GM10248 (cell line): ENCODE measurements around the gene PTPN11.
"Not testable (repeated sequence)": the region's sequence is repeated elsewhere in the genome, so short reads cannot be mapped to it uniquely, and the experiment has no call there.

Source experiments
- CTCF ChIA-PET: fragments of 300-600 bp; sonication (Branson Sonifier 250); formaldehyde crosslinking; extraction: SDS; loops from one replicate; lab custom pipeline; 2021; ENCODE audit warnings: antibody characterized with exemption; lab: Yijun Ruan, JAX
- POLR2A ChIA-PET: fragments of 350-650 bp; sonication (Branson Sonifier 250); formaldehyde crosslinking; extraction: SDS; loops from one replicate; lab custom pipeline; 2020; ENCODE audit warnings: antibody characterized with exemption; lab: Yijun Ruan, JAX
- DNase-seq: peaks from one replicate; pipeline ENCODE4 v3.0.0; 2012; ENCODE audit errors: extremely low spot score
- TF ChIP-seq, protein P1 (sequence below): IDR thresholded peaks from 2 replicates; pipeline ENCODE4 v1.5.1; 2012; ENCODE audit warnings: mild to moderate bottlenecking, low read depth; ENCODE audit errors: extremely low read depth, missing control alignments, control extremely low read depth

The PTPN11 gene

DNA sequence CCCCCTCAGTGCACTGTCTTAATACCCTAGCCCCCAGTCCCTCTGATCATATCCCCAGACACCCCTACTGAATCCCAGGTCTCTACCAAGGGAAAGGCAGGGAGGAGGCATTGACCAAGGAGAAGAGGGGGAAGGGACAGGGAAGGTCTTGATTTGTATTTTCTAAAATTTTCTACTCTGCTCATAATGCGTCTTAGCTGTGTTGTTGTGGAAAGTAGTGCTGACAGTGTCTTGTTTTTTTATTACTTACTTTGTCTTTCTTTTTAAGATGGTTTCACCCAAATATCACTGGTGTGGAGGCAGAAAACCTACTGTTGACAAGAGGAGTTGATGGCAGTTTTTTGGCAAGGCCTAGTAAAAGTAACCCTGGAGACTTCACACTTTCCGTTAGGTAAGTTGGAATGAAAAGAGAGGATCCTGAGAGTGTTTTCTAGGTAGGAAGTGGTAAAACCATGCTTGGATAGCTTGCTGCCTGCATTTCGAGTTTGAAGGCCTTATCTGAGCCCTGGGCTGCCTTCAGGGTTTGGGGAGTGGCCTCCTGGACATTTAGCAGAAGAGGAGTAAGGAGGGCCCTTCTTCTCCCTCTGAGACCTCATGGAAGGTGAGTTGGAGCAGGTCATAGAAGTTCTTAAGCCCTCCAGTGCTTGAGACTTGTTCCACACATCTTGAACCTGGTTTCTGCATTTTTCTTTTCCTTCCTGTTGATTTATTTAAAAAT, 27.4 kb downstream of the PTPN11 start:
- DNase-seq: no peak
- POLR2A ChIA-PET: no interaction called here

DNA sequence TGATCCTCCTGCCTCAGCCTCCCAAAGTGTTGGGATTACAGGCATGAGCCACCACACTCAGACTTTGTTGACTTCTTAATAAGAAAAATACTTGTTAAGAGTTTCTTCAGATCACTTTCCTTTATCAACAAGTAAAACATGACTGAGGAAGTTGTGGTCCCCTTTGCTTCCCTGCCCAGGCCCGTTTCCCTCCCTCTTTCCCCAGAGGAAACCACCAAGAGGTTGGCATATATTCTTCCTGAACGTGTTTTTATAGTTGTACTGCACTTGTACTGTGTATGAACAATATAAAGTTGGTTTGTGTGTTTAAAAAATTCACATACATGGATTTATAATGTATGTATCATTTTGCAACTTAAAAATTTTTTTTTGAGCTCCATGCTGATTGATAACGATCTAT, 28.4 kb downstream of the PTPN11 start:
- no peak for DNase-seq
- POLR2A ChIA-PET: interaction anchor here (0.7 kb wide), 1 partner anchor 434 kb away, joined by 7 read pairs; the partner anchor contains the start of gene TMEM116
- CTCF ChIA-PET: no interaction called here
- TF ChIP-seq, protein P1, sequence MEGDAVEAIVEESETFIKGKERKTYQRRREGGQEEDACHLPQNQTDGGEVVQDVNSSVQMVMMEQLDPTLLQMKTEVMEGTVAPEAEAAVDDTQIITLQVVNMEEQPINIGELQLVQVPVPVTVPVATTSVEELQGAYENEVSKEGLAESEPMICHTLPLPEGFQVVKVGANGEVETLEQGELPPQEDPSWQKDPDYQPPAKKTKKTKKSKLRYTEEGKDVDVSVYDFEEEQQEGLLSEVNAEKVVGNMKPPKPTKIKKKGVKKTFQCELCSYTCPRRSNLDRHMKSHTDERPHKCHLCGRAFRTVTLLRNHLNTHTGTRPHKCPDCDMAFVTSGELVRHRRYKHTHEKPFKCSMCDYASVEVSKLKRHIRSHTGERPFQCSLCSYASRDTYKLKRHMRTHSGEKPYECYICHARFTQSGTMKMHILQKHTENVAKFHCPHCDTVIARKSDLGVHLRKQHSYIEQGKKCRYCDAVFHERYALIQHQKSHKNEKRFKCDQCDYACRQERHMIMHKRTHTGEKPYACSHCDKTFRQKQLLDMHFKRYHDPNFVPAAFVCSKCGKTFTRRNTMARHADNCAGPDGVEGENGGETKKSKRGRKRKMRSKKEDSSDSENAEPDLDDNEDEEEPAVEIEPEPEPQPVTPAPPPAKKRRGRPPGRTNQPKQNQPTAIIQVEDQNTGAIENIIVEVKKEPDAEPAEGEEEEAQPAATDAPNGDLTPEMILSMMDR: no peak

More for the DNA sequence above, 27.4 kb downstream of the PTPN11 start:
- TF ChIP-seq, protein P1: no peak
- CTCF ChIA-PET: no interaction called here

DNA sequence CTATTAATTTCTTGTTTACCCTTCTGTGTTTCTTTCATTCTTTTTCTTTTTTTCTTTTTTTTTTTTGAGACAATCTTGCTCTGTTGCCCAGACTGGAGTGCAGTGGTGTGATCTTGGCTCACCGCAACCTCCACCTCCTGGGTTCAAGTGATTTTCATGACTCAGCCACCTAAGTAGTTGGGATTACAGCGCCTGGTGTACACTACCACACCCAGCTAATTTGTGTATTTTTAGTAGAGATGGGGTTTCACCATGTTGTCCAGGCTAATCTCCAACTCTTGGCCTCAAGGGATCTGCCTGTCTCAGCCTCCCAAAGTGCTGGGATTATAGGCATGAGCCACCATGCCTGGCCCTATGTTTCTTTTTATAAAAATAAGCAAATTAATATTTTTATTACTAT, 29.4 kb downstream of the PTPN11 start:
- CTCF ChIA-PET, DNase-seq, POLR2A ChIA-PET: not testable (repeated sequence)

DNA sequence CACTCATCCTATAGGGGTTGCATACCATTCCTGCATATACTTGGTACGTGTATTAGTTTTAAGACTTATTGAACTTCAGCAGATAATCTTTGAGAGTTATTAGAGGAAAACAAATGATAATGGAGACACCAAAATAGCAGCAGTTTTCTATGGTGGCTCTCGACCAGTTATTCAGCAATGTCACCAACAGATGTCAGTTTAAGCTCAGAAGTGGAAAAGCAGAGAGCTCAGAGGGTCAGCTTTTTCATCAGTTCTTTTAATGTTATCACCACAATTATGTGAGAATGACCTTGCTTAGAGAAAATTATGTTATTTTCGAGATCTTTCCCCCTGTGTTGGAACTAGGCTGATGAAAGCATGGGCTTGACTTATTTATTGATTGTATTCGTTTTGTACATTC, 32.0 kb downstream of the PTPN11 start:
- CTCF ChIA-PET: interaction anchor here (1.0 to 1.2 kb wide), 2 partner anchors 13 to 27 kb away, joined by 3 read pairs; no protein-coding TSS in a partner anchor
- POLR2A ChIA-PET: no interaction called here

DNA sequence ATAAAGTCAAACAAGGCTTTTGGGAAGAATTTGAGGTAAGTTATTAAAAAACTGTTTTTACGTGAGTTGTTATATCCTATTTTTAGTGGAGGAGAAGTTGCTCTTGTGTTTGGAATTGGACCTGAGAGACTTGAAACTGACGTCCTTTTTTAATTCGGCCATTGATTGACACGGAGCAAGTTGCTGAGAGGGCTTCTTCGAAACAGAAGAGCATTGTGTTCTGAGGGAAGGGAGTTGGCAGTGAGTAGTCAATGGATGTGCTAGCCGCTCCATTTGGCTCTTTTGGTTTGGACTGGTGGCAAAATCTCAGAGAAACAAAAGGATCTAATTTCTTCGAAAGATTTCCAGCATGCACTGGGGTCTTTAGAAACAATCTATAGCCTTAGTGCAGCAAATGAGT, 37.3 kb downstream of the PTPN11 start:
- TF ChIP-seq, protein P1: no peak
- no peak for DNase-seq
- POLR2A ChIA-PET: no interaction called here
- CTCF ChIA-PET: no interaction called here

More for the DNA sequence above, 32.0 kb downstream of the PTPN11 start:
- DNase-seq: no peak
- TF ChIP-seq, protein P1: no peak

DNA sequence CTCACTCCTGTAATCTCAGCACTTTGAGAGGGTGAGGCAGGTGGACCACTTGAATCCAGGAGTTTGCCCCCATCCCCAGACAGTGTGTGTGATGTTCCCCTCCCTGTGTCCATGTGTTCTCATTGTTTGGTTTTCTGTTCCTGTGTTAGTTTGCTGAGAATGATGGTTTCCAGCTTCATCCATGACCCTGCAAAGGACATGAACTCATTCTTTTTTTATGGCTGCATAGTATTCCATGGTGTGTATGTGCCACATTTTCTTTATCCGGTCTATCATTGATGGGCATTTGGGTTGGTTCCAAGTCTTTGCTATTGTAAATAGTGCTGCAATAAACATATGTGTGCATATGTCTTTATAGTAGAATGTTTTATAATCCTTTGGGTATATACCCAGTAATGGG, 38.4 kb downstream of the PTPN11 start:
- POLR2A ChIA-PET, CTCF ChIA-PET, DNase-seq: not testable (repeated sequence)

DNA sequence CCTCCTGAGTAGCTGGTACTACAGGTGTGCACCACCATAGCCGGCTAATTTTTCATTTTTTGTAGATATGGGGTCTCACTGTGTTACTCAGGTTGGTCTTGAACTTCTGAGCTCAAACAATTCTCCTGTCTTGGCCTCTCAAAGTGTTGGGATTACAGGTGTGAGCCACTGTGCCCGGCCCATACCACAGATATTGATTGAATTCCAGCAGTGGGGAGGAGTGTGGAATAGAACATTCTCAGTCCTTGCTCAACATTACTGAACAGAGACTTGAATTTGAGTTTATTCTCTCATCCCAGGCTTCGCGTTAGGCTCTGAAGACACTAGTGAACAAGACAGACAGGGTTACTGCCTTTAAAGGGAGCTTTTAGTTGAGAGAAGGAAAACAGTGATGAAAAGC, 39.6 kb downstream of the PTPN11 start:
- POLR2A ChIA-PET: no interaction called here
- DNase-seq: no peak
- CTCF ChIA-PET: no interaction called here
- TF ChIP-seq, protein P1: no peak
